Right atrium auricular region (tissue), 2 donors: ENCODE measurements around the gene KRT40. TPM values are rescaled to one million over a fixed set of nuclear protein-coding genes. Genes with fewer than 3 reads are reported as not detected.

Source experiments
- DNase-seq: peaks from one replicate; pipeline ENCODE4 v3.0.0-alpha.2; 2019; ENCODE audit warnings: low spot score
- H3K27ac ChIP-seq, 2 donors: fragments of 200-600 bp; sonication (generic); 1 replicate in 1 of 2; 2 replicates in 1 of 2; pipeline ENCODE4 v1.5.1; 2016 to 2019
- H3K27me3 ChIP-seq, 2 donors: fragments of 200-600 bp; sonication (generic); one replicate each; pipeline versions ENCODE4 v1.5.1 to v1.6.0; 2017 to 2019
- H3K36me3 ChIP-seq: fragments of 200-600 bp; sonication (generic); one replicate; pipeline ENCODE4 v1.5.1; 2016
- H3K4me1 ChIP-seq, 2 donors: fragments of 200-600 bp; sonication (generic); one replicate each; pipeline versions ENCODE4 v1.5.1 to v1.6.0; 2017 to 2019
- H3K4me3 ChIP-seq, 2 donors: fragments of 200-600 bp; sonication (generic); 1 replicate in 1 of 2; 2 replicates in 1 of 2; pipeline ENCODE4 v1.5.1; 2017 to 2019; ENCODE audit warnings: mild to moderate bottlenecking in 1 of 2, moderate library complexity in 1 of 2
- H3K9me3 ChIP-seq, 2 donors: fragments of 200-600 bp; sonication (generic); one replicate each; pipeline ENCODE4 v1.5.1; 2019
- total RNA-seq, 2 donors: library from RNA; depleted of rRNA; stranded (reverse); fragments of >200 nt; gene quantifications; one replicate each; pipeline ENCODE4 v1.1.0, GENCODE V29; 2016
- TF ChIP-seq, protein P1 (sequence below), 2 donors: fragments of 200-600 bp; sonication (generic); IDR thresholded peaks; one replicate each; pipeline ENCODE4 v1.5.1; 2019; ENCODE audit warnings: antibody characterized with exemption in 2 of 2

Gene KRT40
- total RNA-seq, 2 donors from 2014 or later: not detected

DNA sequence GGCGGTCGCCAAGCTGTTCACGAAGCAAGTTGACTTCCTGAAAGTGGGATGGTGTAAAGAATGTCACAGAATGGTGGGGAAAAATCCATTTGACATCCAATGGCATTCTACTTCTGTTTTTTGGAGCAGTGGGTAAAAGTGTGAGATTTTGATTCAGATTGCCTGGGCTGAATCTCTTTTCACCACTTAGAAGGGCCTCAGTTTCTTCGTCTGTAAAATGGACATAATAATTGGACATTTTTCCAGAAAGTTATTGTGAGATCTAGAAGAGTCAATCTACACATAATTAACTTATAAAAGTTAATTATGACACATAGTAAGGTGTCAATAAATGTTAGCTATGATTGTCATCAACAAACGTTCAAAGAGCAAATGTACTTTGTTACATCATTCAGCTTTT, 3.0 kb downstream of the KRT40 start:
- Histone ChIP-seq H3K27ac (no peak overlapping the region), H3K27me3 (no peaks in the 10 kb centered on the region)

DNA sequence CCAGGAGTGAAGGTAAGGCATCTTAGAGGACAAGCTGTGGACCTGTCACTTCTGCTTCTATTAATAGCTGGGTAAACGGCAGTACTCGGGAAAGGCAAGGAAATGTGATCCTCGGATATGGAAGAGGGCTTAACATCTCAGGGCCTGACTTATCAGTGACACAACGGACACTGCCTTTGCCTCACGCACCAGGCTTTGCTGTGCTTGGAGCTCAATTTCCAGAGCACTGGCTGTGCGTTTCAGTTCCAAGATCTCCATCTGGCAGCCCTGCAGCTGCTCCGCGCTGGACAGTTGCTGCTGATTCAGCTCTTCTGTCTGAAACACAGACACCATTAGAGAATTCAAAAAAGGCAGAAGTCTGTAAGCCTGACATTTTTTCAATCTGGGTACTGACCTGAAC, 3.5 kb downstream of the KRT40 start:
- DNase-seq: no peak
- Histone ChIP-seq H3K36me3 (no peaks in the 10 kb centered on the region), H3K27me3 (no peaks in the 10 kb centered on the region), H3K4me3 (no peak overlapping the region), H3K4me1 (no peaks in the 10 kb centered on the region), H3K9me3 (no peaks in the 10 kb centered on the region), H3K27ac (no peak overlapping the region)
- TF ChIP-seq, protein P1, sequence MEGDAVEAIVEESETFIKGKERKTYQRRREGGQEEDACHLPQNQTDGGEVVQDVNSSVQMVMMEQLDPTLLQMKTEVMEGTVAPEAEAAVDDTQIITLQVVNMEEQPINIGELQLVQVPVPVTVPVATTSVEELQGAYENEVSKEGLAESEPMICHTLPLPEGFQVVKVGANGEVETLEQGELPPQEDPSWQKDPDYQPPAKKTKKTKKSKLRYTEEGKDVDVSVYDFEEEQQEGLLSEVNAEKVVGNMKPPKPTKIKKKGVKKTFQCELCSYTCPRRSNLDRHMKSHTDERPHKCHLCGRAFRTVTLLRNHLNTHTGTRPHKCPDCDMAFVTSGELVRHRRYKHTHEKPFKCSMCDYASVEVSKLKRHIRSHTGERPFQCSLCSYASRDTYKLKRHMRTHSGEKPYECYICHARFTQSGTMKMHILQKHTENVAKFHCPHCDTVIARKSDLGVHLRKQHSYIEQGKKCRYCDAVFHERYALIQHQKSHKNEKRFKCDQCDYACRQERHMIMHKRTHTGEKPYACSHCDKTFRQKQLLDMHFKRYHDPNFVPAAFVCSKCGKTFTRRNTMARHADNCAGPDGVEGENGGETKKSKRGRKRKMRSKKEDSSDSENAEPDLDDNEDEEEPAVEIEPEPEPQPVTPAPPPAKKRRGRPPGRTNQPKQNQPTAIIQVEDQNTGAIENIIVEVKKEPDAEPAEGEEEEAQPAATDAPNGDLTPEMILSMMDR (IDR thresholded peaks at IDR 0.05): no peak

More for the DNA sequence above, 3.0 kb downstream of the KRT40 start:
- no peaks in the 10 kb centered on the region for H3K4me1 ChIP-seq
- H3K9me3 ChIP-seq: no peaks in the 10 kb centered on the region
- TF ChIP-seq, protein P1 (IDR thresholded peaks at IDR 0.05): no peak
- no peak for DNase-seq
- H3K36me3 ChIP-seq: no peaks in the 10 kb centered on the region
- no peak overlapping the region for H3K4me3 ChIP-seq

DNA sequence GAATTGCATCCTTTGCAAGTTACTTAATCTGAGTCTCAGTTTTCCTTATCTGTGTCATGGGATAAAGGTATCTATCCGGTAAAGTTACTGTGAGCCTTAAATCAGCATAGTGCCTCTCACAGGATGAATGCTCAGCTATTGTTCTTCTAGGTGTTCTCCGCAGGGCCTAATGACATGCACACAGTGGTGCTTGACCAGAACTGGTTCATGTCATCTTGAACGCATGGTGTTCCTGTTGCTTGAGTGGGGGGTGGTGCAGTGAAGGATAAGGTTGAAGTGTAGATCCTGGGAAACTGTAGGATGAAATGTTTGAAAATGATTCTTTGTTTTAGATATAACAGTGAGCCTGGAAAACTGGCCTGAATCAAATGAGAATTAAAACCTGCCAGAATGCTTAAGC, 4.0 kb downstream of the KRT40 start:
- H3K27ac ChIP-seq: no peak overlapping the region

DNA sequence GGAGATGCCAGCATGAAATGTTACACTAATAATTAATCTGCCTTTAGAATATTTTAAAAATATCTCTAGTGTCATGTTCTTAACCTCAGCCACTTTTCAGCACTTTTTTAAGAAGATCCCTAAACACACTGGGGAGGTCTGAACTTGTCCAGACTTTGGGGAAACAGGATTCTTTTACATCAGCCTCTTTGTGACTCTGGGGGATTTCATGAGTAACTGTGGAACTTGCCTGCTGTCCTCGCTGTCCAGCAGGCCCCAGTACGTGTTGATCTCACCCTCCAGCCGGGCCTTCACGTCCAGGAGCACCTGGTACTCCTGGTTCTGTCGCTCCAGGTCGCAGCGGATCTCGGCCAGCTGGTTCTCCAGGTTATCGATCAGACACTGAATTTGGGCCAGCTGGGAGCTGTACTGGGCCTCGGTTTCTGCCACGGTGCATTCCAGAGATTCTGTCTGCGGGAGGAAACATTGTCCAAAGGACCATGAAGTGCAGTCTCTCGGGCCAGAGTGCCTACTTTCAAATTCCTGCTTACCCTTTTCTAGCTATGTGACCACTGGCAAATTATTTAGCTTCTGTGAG, 5.5 kb downstream of the KRT40 start:
- DNase-seq: no peak
- TF ChIP-seq, protein P1 (IDR thresholded peaks at IDR 0.05): no peak

More for the DNA sequence above, 4.0 kb downstream of the KRT40 start:
- Histone ChIP-seq H3K27me3 (no peaks in the 10 kb centered on the region), H3K4me3 (no peak overlapping the region), H3K9me3 (no peaks in the 10 kb centered on the region), H3K4me1 (no peaks in the 10 kb centered on the region), H3K36me3 (no peaks in the 10 kb centered on the region)
- TF ChIP-seq, protein P1 (IDR thresholded peaks at IDR 0.05): no peak
- DNase-seq: no peak

DNA sequence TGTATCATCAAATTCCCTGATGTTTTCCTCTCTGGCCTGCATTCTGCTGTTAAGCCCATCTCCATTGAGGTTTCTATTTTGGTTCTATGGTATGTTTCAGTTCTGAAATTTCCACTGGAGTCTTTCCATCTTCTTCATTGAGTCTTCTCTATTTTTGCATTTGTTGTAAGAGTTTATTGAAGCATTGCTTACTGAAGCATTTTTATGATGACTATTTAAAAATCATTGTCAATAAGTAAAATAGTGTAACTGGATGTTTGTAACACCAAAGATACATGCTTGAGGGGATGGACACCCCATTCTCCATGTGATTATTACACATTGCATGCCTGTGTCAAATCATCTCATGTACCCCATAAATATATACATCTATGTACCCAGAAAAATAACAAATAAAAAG, 8.6 kb downstream of the KRT40 start:
- H3K4me1 ChIP-seq: no peaks in the 10 kb centered on the region

More for the DNA sequence above, 5.5 kb downstream of the KRT40 start:
- Histone ChIP-seq H3K36me3 (no peaks in the 10 kb centered on the region), H3K4me1 (no peaks in the 10 kb centered on the region), H3K27me3 (no peaks in the 10 kb centered on the region), H3K27ac (no peak overlapping the region), H3K4me3 (no peak overlapping the region), H3K9me3 (no peaks in the 10 kb centered on the region)

More for the DNA sequence above, 8.6 kb downstream of the KRT40 start:
- Histone ChIP-seq H3K4me3 (no peak overlapping the region), H3K36me3 (no peaks in the 10 kb centered on the region), H3K27me3 (no peaks in the 10 kb centered on the region), H3K9me3 (no peaks in the 10 kb centered on the region), H3K27ac (no peak overlapping the region)
- TF ChIP-seq, protein P1 (IDR thresholded peaks at IDR 0.05): no peak
- DNase-seq: no peak
